ENCODE data around the gene MLH1.

DNA sequence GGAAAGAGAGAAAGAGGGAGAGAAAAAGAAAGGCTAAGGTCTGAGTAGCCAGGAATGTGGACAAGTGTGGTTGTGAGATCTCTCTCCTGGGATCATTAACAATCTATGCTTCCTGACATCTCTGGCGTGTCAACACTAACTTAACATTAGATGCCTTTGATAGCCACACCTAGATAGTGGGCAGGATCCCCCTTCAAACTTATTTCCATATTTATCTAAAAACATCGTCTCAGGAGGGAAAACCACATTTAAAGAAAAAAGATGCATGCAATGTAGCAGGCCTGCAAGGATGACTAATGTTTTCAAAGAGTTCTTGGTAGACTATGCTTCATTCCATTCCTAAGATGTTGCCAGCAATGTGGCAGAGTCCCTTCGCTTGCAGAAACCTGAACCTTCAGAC lies 80.9 kb downstream of the MLH1 start:
- TF ChIP-seq, protein P1, sequence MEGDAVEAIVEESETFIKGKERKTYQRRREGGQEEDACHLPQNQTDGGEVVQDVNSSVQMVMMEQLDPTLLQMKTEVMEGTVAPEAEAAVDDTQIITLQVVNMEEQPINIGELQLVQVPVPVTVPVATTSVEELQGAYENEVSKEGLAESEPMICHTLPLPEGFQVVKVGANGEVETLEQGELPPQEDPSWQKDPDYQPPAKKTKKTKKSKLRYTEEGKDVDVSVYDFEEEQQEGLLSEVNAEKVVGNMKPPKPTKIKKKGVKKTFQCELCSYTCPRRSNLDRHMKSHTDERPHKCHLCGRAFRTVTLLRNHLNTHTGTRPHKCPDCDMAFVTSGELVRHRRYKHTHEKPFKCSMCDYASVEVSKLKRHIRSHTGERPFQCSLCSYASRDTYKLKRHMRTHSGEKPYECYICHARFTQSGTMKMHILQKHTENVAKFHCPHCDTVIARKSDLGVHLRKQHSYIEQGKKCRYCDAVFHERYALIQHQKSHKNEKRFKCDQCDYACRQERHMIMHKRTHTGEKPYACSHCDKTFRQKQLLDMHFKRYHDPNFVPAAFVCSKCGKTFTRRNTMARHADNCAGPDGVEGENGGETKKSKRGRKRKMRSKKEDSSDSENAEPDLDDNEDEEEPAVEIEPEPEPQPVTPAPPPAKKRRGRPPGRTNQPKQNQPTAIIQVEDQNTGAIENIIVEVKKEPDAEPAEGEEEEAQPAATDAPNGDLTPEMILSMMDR (IDR thresholded peaks at IDR 0.05; ENCODE audit: low read length) = no peak
- TF ChIP-seq EZH2 (IDR thresholded peaks at IDR 0.05; ENCODE audit: borderline replicate concordance, low read length) = no peak
